HG02973 (cell line): ENCODE data around the gene GTF3C4.
"Not testable (repeated sequence)": the region's sequence is repeated elsewhere in the genome, so short reads cannot be mapped to it uniquely, and the experiment has no call there.

Source experiments
- ATAC-seq: cut with Tn5 transposase; IDR thresholded peaks from one replicate; pipeline ENCODE4 v1.9.1; 2021; ENCODE audit warnings: moderate library complexity; ENCODE audit not compliant: unreplicated experiment

The GTF3C4 gene

GRCh38 chr9:132694144-132694543, 23.9 kb downstream of the GTF3C4 start:
- ATAC-seq, result no peak

GRCh38 chr9:132697230-132697629, 27.0 kb downstream of the GTF3C4 start:
- ATAC-seq, result no peak

GRCh38 chr9:132698989-132699388, 28.7 kb downstream of the GTF3C4 start:
- ATAC-seq, result no peak

- no peak for ATAC-seq
Measured at GRCh38 chr9:132699956-132700355, 29.7 kb downstream of the GTF3C4 start.

GRCh38 chr9:132702254-132702653, 32.0 kb downstream of the GTF3C4 start:
- ATAC-seq, result no peak

GRCh38 chr9:132703336-132703735, 33.1 kb downstream of the GTF3C4 start:
- no peak for ATAC-seq

- ATAC-seq, result no peak
Measured at GRCh38 chr9:132708239-132708638, 38.0 kb downstream of the GTF3C4 start.

GRCh38 chr9:132708769-132709430, 38.6 kb downstream of the GTF3C4 start:
- ATAC-seq, result no peak

- ATAC-seq, result no peak
Measured at GRCh38 chr9:132710333-132710732, 40.1 kb downstream of the GTF3C4 start.

- ATAC-seq, result not testable (repeated sequence)
Measured at GRCh38 chr9:132711152-132711551, 40.9 kb downstream of the GTF3C4 start.

GRCh38 chr9:132711846-132712245, 41.6 kb downstream of the GTF3C4 start:
- ATAC-seq, result no peak

- no peak for ATAC-seq
Measured at GRCh38 chr9:132712753-132713152, 42.5 kb downstream of the GTF3C4 start.

GRCh38 chr9:132716007-132716406, 45.7 kb downstream of the GTF3C4 start:
- ATAC-seq, result no peak

GRCh38 chr9:132717326-132717945, 47.2 kb downstream of the GTF3C4 start:
- no peak for ATAC-seq

- not testable (repeated sequence) for ATAC-seq
Measured at GRCh38 chr9:132718381-132718928, 48.2 kb downstream of the GTF3C4 start.

GRCh38 chr9:132721661-132722060, 51.4 kb downstream of the GTF3C4 start:
- ATAC-seq, result no peak

- no peak for ATAC-seq
Measured at GRCh38 chr9:132722564-132723065, 52.4 kb downstream of the GTF3C4 start.

- ATAC-seq, result no peak
Measured at GRCh38 chr9:132723809-132724208, 53.5 kb downstream of the GTF3C4 start.

GRCh38 chr9:132725306-132725705, 55.0 kb downstream of the GTF3C4 start:
- ATAC-seq, result no peak

- no peak for ATAC-seq
Measured at GRCh38 chr9:132726576-132727130, 56.4 kb downstream of the GTF3C4 start.

- ATAC-seq, result no peak
Measured at GRCh38 chr9:132728071-132728470, 57.8 kb downstream of the GTF3C4 start.

- ATAC-seq, result no peak
Measured at GRCh38 chr9:132728497-132728896, 58.2 kb downstream of the GTF3C4 start.
